Neural progenitor cell (in vitro differentiated cells): Measurements from ENCODE around the gene UBAP2L. TPM values are rescaled to one million over a fixed set of nuclear protein-coding genes. Genes with fewer than 3 reads are reported as not detected.
A peak's percentile ranks its signal among the peaks of the same experiment; 100 is the strongest.

Source experiments
- DNase-seq: peaks from one replicate; pipeline ENCODE4 v3.0.0-alpha.2; 2016; ENCODE audit warnings: low spot score
- H2AFZ ChIP-seq: fragments of 200-600 bp; sonication (generic); replicated peaks from 2 replicates; pipeline ENCODE4 v1.6.1; 2016; ENCODE audit warnings: antibody characterized with exemption
- H3F3A ChIP-seq: fragments of 200-600 bp; sonication (generic); 2 replicates; pipeline ENCODE4 v1.6.1; 2016; ENCODE audit warnings: antibody characterized with exemption, low read depth
- H3K27ac ChIP-seq: fragments of 200-600 bp; sonication (generic); 2 replicates; pipeline ENCODE4 v1.5.1; 2016; ENCODE audit warnings: mild to moderate bottlenecking
- H3K27me3 ChIP-seq: fragments of 200-600 bp; sonication (generic); 2 replicates; pipeline ENCODE4 v1.6.1; 2016; ENCODE audit warnings: mild to moderate bottlenecking, moderate library complexity
- H3K36me3 ChIP-seq: fragments of 200-600 bp; sonication (generic); 2 replicates; pipeline ENCODE4 v1.5.1; 2016
- H3K4me1 ChIP-seq: fragments of 200-600 bp; sonication (generic); 2 replicates; pipeline ENCODE4 v1.6.1; 2016; ENCODE audit warnings: mixed run types
- H3K4me2 ChIP-seq: fragments of 200-600 bp; sonication (generic); 2 replicates; pipeline ENCODE4 v1.6.1; 2016
- H3K4me3 ChIP-seq: fragments of 200-600 bp; sonication (generic); 2 replicates; pipeline ENCODE4 v1.5.1; 2016
- H3K79me2 ChIP-seq: fragments of 200-600 bp; sonication (generic); 2 replicates; pipeline ENCODE4 v1.6.1; 2016; ENCODE audit warnings: low read depth
- H3K9ac ChIP-seq: fragments of 200-600 bp; sonication (generic); 2 replicates; pipeline ENCODE4 v1.6.1; 2016
- H3K9me3 ChIP-seq: fragments of 200-600 bp; sonication (generic); 2 replicates; pipeline ENCODE4 v1.5.1; 2016; ENCODE audit warnings: low read depth
- H4K20me1 ChIP-seq: fragments of 200-600 bp; sonication (generic); 2 replicates; pipeline ENCODE4 v1.6.1; 2016; ENCODE audit warnings: low read depth
- H3K27ac Mint-ChIP-seq: 3 replicates; pipeline ENCODE4 v1.8.0; 2021; ENCODE audit warnings: mixed read lengths
- H3K27me3 Mint-ChIP-seq: 2 replicates; pipeline ENCODE4 v1.8.0; 2022; ENCODE audit warnings: low read depth, mild to moderate bottlenecking, inconsistent platforms, moderate library complexity, mixed read lengths; ENCODE audit not compliant: insufficient read depth
- H3K36me3 Mint-ChIP-seq: 3 replicates; pipeline ENCODE4 v1.8.0; 2021; ENCODE audit warnings: mixed read lengths
- H3K4me1 Mint-ChIP-seq: 3 replicates; pipeline ENCODE4 v1.8.0; 2021; ENCODE audit warnings: mixed read lengths
- H3K4me3 Mint-ChIP-seq: 3 replicates; pipeline ENCODE4 v1.8.0; 2021; ENCODE audit warnings: mild to moderate bottlenecking, moderate library complexity, mixed read lengths
- H3K9me3 Mint-ChIP-seq: 3 replicates; pipeline ENCODE4 v1.8.0; 2020; ENCODE audit warnings: mixed read lengths
- CTCF ChIP-seq: fragments of 200-600 bp; sonication (generic); IDR thresholded peaks from 2 replicates; pipeline ENCODE4 v1.5.1; 2017; ENCODE audit warnings: antibody characterized with exemption, mild to moderate bottlenecking
- EZH2 ChIP-seq: fragments of 200-600 bp; sonication (generic); IDR thresholded peaks from 2 replicates; pipeline ENCODE4 v1.6.1; 2017; ENCODE audit warnings: antibody characterized with exemption, mild to moderate bottlenecking, moderate library complexity
- EZH2phosphoT487 ChIP-seq: fragments of 200-600 bp; sonication (generic); IDR thresholded peaks from 2 replicates; pipeline ENCODE4 v1.6.1; 2017; ENCODE audit warnings: antibody characterized with exemption
- total RNA-seq: library from RNA; depleted of rRNA; stranded (reverse); fragments of >200 nt; gene quantifications from 2 replicates; pipeline ENCODE4 v1.2.3, GENCODE V29; 2015; ENCODE audit warnings: low replicate concordance

Gene UBAP2L
- 135 and 148 TPM in 2 replicates for total RNA-seq

- Histone ChIP-seq H3K9me3 (no peaks in the 10 kb centered on the region), H3K79me2 (peaks cover 95% of the 10 kb centered on the region), H3K4me2 (peak within 1 kb of the TSS; percentile 96), H3K36me3 (peaks cover 21% of the 10 kb centered on the region), H4K20me1 (peaks cover 36% of the 10 kb centered on the region), H3K9ac (peak within 1 kb of the TSS; percentile 98), H3K27me3 (no peaks in the 10 kb centered on the region), H2AFZ (peak within 1 kb of the TSS; percentile 70), H3F3A (peaks cover 6% of the 10 kb centered on the region), H3K27ac (peak within 1 kb of the TSS; percentile 98), H3K4me3 (peak within 1 kb of the TSS; percentile 84), H3K4me1 (peaks cover 30% of the 10 kb centered on the region)
- TF ChIP-seq EZH2 = no peak
- TF ChIP-seq EZH2phosphoT487 = no peak
- TF ChIP-seq CTCF = no peak
- Mint-ChIP-seq H3K36me3 (peaks cover 31% of the 10 kb centered on the region), H3K4me3 (peak within 1 kb of the TSS; percentile 95), H3K9me3 (no peaks in the 10 kb centered on the region), H3K27me3 (peaks cover 4% of the 10 kb centered on the region), H3K4me1 (peaks cover 35% of the 10 kb centered on the region), H3K27ac (peak within 1 kb of the TSS; percentile 99)
- DNase-seq = peak; percentile 100
These were observed at the start of gene UBAP2L for GRCh38 chr1:154220071-154220969. UBAP2L (plus strand) TSS chr1:154220955; CDS start chr1:154225124, 4,169 bp downstream.

GRCh38 chr1:154171223-154171583, 49.6 kb upstream of the UBAP2L start:
- H3K4me3 Mint-ChIP-seq = no peak overlapping the region
- Histone ChIP-seq H3K79me2 (peaks cover 35% of the 10 kb centered on the region), H4K20me1 (peaks cover 19% of the 10 kb centered on the region), H3K9ac (no peak overlapping the region), H2AFZ (no peak overlapping the region), H3K4me2 (no peak overlapping the region), H3K27ac (no peak overlapping the region), H3K4me3 (no peak overlapping the region), H3K4me1 (no peaks in the 10 kb centered on the region), H3K27me3 (no peaks in the 10 kb centered on the region), H3F3A (no peaks in the 10 kb centered on the region), H3K9me3 (no peaks in the 10 kb centered on the region), H3K36me3 (peaks cover 12% of the 10 kb centered on the region)
- H3K4me1 Mint-ChIP-seq = no peaks in the 10 kb centered on the region
- no peak overlapping the region for H3K27ac Mint-ChIP-seq
- H3K27me3 Mint-ChIP-seq = no peaks in the 10 kb centered on the region
- DNase-seq = no peak
- no peaks in the 10 kb centered on the region for H3K9me3 Mint-ChIP-seq
- peaks cover 53% of the 10 kb centered on the region for H3K36me3 Mint-ChIP-seq
- TF ChIP-seq CTCF = no peak
- TF ChIP-seq EZH2 = no peak
- TF ChIP-seq EZH2phosphoT487 = no peak

- H3K4me1 ChIP-seq = no peaks in the 10 kb centered on the region
- H3K27me3 ChIP-seq = no peaks in the 10 kb centered on the region
- Mint-ChIP-seq H3K27ac (no peak overlapping the region), H3K27me3 (no peaks in the 10 kb centered on the region), H3K4me3 (no peak overlapping the region), H3K36me3 (peaks cover 53% of the 10 kb centered on the region), H3K4me1 (no peaks in the 10 kb centered on the region), H3K9me3 (no peaks in the 10 kb centered on the region)
- peaks cover 26% of the 10 kb centered on the region for H4K20me1 ChIP-seq
- DNase-seq = no peak
- H3K79me2 ChIP-seq = peaks cover 42% of the 10 kb centered on the region
- H3K27ac ChIP-seq = no peak overlapping the region
- H2AFZ ChIP-seq = no peak overlapping the region
- no peak overlapping the region for H3K4me2 ChIP-seq
- H3F3A ChIP-seq = no peaks in the 10 kb centered on the region
- H3K36me3 ChIP-seq = peaks cover 10% of the 10 kb centered on the region
- TF ChIP-seq CTCF = no peak
- TF ChIP-seq EZH2phosphoT487 = no peak
- no peak for TF ChIP-seq EZH2
- no peak overlapping the region for H3K9ac ChIP-seq
- H3K4me3 ChIP-seq = no peak overlapping the region
- H3K9me3 ChIP-seq = no peaks in the 10 kb centered on the region
These were observed 48.9 kb upstream of the UBAP2L start for GRCh38 chr1:154171880-154172279.
